Inflammatory macrophage (primary cell): ENCODE data around the gene TMEM191C.
"Not testable (repeated sequence)": the region's sequence is repeated elsewhere in the genome, so short reads cannot be mapped to it uniquely, and the experiment has no call there.

ENCODE experiments used
- DNase-seq, 2 donors: peaks; one replicate each; pipeline ENCODE4 v3.0.0-alpha.2; 2020 to 2022

Gene TMEM191C

DNA sequence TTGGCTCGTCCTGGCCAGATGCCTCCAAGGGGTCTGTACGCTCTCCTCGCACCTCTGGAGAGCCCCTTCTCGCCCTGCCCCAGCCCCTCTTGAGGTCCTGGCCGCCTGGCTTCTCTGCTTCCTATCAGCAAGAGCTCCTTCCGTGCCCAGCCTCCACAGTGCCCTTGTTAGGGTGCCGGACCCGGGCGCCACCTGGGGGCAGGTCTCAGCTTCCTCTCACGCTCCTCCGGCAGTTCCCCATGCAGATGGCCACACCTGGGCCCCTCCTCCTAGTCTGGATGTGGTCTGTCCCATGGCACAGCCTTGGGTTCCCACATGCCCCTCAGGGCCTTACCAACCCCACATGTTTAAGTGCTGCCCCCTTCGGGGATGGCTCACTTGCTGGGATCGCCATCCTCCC lies 6.5 kb downstream of the TMEM191C start:
- DNase-seq: not testable (repeated sequence)

DNA sequence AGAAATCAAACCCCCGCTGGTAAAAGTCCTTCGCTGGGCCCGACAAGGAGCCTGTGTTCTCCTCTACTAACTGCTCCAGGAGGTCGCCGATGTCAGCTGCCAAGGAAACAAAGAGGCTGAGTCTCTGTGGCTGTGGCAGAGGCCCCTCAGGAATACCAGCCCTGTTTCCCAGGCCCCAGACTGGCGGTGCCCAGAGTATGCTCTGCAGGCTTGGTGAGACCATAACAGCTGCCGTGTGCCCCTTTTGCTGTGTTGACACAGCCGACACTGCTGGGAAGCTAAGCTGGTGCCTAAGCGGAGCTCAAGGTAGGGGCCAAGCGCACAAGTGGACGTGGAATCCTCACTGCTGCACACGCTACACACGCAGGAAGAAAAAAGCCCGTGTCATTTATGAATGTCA lies 16.9 kb downstream of the TMEM191C start:
- DNase-seq: not testable (repeated sequence)

DNA sequence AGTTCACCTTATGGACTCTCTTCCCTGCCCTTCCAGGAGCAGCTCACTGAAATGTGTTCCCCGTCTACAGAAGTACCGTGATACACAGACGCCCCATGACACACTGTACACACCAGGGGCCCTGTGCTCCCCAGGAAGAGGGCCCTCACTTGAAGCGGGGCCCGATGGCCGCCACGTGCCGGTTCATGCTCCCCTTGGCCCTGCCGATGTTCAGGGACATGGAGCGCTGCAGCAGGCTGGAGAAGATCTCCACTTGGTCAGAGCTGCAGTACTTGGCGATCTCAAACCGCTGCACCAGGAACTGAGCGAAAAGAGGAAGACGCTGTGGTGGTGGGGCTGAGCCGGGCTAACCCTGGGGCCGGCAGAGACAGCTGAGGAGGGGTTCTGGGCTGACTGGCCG lies 20.5 kb downstream of the TMEM191C start:
- DNase-seq: not testable (repeated sequence)

DNA sequence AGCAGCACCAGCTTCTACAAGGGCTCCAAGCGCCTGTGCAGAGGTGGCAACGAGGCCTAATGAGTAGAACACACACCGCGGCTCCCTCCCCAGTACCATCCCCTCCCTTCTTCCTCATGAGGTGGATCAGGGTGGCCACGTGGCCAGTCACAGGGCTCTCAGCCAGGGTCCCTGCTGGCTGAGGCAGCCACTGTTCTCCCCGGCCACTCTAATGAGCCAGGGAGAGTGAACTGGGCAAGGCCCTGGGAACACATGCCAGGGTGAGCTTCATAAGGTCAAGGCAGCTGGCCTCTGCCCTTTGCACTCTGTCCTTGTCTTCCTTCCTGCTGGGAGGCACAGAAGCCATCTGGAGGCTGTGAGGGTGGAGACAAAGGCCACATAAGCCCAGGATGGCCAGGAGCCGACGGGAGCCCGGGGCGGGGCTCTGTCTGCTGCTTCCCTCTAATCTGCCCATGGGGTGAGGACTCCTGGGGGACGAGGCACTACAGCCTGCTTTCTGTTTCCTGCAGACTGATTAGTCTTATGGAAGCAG lies 22.0 kb downstream of the TMEM191C start:
- DNase-seq: peak in 1 of 2 donors; percentile 2

DNA sequence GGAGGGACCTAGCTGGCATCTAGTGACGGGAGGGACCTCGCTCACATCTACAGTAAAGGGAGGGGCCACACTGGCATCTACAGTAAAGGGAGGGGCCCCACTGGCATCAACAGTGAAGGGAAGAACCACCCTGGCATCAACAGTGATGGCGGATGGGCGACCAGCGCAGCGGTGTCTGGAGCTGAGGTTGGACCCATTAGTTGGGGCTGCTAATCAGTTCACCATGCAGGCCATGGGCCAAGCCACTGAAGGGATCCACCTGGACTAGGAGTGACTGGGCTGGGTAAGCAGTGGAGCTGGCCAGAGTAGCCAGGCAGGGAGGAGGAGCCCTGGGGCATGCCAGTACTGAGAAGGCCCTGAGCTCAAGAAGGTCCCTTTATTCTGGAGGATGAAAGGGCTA lies 23.4 kb downstream of the TMEM191C start:
- not testable (repeated sequence) for DNase-seq

DNA sequence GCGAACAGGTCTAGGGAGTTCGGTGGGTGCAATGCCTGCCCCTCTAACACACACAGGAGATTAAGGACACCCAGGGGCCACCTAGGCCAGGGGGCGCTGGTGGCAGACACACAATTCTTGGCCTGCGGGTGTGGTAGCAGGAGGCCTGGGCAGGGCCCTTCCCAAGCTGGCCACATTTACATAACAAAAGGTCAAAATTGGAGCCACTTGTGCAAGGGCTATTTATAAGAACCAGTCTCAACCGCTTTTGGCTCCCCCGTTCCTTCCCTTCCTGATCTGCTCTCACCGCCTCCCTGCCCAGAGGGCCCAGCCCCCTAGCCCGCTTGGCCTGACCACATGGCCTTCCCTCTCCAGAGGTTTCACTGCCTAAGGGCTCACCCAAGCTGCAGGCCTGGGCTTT lies 25.1 kb downstream of the TMEM191C start:
- DNase-seq: not testable (repeated sequence)

DNA sequence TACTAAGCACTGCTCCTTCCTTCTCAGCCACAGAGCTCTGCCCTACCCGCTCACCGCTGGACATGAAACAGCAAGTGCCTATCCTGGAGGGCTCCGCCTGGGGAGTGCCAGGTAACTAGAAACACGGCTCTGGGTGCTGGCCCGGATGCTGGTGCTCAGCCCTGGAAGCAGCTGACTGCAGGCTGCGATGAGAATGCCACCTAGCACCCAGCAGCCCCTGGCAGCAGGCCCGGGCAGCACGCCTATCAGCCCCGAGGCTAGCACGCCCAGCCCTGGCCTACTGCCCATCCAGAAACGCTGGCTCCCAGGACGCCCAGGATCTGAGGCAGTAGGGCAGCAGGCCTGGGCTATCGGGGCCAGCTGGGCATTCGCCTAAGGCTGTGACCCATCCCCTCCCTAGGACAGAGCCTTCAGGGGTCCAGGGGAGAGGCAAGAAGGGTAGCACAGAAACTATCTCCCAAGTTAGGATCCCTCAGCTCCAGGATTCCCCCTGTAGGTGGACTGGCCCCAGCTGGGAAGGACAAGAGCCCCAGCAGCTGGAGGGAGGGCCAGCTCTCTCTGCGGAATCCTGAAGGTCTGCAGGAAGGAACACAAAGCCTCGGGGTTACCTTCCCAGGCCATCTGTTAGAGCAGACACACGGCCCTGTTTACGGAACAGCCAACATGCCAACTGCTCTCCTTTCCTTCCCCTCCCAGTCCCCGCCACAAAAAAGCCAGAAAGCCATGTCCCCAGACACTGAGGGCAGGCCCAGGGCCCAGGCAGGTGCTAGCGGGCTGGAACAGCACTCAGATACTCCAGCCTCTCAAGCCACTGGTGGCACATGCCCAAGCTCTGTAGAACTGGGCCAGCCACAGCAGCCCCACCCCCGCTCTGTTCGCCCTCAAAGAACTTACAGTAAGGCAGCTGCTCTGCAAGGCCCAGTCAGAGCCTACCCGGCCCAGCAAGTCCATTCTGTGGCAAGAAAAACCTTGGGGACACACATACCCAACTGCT lies 26.9 kb downstream of the TMEM191C start:
- DNase-seq: not testable (repeated sequence)

DNA sequence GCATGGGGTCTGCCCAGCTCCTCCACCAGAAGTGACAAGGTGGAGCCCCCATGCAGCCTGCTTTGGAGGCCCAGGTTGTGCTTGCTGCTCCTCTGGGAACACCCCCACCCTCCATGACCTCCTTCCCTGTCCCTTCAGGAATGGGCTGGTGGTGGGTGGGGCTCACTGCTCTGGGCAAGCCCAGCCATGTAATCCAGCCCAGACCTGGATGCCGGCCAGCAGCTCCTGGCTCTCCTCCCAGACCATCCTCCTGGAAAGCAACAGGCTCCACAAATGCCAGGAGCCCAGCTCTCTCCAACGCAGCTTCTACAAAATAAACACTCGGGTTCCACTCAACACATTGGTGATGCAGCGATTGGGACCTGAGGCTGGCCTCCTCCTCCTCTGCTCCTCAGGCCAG lies 30.8 kb downstream of the TMEM191C start:
- DNase-seq: not testable (repeated sequence)

DNA sequence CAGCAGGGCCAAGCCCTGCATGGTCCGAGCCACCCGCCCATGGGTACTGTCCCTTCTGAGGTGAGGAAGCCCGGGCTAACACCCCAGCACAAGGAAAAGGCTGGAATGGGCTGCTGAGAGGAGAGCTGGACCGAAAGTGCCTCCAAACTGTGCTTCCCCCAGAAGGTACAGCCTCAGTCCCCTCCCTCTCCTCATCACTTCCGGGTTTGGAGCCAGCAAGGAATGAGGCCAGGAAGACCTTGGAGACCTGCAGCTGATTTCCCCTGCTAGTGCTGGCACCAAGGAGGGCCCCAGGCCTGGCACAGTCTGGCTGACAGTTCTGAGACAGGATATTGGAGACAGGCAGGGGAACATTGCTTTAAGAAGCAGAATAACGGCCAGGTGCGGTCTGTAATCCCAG lies 31.3 kb downstream of the TMEM191C start:
- DNase-seq: not testable (repeated sequence)

DNA sequence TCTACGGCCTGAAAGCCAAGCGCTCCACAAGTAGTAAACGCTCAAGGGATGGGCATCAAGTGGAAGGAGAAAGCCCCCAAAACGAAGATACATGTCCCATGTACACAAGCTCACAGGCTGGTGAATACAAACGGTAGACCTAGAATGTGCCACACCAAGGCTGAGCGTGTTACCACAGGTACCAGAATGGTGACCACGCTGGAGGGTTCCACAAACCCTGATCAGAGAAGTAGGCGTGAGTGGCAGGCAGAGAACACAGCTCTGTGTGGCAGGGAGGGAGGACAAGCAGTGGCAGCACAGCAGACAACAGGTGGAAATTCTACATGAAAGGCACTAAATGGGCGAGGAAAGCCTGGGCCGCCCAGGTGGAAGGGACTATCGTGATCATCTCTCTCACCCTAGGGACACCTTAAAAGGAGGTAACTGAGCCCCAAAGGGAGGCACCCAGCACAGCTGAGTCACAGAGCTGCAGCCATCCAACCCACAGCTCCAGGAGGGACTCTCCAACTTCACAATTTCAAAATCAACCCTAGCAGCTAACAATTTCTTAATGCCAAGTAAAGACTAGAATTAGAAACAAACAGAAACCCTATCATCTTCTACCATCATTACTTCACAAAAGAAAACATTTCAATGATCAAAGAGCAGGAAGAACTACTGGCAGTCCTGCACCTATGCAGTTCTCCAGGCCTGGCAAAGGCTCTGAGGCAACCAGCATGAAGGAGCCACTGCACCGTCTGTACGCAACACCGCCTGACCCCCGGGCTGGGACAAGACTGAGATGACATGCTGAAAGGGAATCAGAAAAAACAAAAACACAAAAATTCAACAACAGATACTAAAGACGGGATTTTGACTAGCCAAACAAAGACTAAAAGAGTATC lies 32.7 kb downstream of the TMEM191C start:
- DNase-seq: not testable (repeated sequence)

DNA sequence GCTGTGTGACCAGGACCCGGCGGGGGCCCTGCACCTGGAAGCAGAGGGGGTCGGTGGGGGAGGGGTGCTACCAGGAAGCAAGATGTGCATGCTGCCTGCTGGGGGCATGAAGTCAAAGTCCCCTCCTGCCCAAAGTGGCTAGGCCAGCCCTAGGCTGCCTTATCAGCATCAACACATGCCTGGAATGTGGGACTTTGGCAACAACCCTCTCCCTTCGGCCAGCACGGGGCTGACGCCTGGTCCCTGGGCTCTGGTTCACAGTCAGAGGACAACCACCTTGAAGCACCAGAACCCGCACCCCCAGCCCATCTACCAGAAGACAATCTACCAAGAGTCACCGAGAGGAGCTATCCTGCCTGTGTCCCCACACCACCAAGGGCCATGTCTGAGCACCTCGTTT lies 43.2 kb downstream of the TMEM191C start:
- DNase-seq: not testable (repeated sequence)

DNA sequence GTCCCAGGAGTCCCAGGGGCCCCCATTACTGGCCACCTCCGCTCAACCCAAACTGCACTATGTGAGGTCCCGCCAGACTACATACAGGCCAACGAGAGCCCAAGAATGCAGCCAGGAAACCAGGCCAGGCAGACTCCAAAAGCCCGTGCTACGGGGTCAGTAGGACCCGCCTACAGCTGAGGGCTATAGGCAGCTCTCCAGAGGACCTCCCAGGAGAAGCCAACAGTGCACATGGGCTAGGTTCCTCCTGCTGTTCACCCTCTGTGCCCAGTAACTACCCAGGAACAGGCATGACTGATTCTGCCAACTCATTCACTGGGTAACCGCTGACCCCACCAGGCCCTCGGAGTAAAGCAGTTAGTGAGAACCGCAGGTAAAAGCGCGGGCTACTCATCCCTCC lies 44.8 kb downstream of the TMEM191C start:
- not testable (repeated sequence) for DNase-seq

DNA sequence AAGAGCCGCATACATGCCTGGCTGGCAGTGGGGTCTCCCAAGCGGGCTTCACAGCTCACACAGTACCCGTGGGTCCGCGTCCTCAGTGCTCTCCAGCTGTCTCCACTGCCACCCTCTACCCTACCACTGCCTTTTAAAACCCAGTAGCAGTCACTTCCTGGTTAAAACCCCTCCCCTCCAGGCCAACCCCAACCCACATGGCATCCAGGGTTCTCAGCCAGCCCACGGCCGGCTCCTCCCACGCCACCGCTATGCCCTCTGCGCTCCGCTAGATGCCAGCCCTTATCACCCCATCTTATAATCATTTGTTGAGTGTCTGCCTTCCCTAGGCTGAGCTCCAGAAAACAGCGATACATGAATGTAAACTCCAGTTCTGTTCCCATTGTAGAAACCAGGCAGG lies 46.9 kb downstream of the TMEM191C start:
- not testable (repeated sequence) for DNase-seq

DNA sequence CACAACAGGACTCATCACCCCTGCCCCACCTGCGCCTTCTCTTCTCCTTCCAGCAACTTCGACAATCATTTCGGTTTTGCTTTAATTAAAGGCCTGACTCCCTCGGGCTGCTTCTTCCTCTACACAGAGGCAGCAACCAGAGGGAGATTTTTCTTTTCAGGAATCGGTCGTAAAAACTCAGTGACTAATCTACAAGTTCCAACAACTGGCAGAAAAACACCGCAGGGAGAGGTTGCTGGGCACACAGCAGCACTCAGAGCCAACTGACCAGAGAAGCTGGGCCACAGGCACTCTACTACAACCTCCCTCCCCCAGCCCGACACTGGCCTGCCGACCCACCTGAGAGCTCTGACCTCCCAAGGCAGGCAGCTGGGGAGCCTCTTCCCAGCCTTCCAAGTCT lies 48.0 kb downstream of the TMEM191C start:
- DNase-seq: not testable (repeated sequence)

DNA sequence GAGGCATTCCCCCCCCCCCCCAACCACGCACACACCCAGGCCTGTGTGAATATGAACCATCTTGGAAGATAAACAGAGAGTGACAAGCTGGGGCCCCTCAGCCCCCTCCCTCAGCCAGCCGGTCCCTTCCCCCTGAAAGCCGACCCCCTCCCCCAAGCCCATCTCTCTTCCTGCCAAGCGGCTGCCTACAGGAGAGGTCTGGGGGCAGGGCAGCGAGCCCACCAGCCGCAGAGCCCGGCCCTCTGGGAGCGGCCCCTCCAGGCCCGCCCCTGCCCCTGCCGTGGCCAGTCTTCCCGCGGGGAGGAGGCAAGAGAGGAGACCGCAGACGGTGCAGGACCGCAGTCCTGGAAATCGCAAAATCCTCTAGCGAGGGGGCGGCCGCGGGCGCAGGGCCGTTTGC lies 49.3 kb downstream of the TMEM191C start:
- not testable (repeated sequence) for DNase-seq

DNA sequence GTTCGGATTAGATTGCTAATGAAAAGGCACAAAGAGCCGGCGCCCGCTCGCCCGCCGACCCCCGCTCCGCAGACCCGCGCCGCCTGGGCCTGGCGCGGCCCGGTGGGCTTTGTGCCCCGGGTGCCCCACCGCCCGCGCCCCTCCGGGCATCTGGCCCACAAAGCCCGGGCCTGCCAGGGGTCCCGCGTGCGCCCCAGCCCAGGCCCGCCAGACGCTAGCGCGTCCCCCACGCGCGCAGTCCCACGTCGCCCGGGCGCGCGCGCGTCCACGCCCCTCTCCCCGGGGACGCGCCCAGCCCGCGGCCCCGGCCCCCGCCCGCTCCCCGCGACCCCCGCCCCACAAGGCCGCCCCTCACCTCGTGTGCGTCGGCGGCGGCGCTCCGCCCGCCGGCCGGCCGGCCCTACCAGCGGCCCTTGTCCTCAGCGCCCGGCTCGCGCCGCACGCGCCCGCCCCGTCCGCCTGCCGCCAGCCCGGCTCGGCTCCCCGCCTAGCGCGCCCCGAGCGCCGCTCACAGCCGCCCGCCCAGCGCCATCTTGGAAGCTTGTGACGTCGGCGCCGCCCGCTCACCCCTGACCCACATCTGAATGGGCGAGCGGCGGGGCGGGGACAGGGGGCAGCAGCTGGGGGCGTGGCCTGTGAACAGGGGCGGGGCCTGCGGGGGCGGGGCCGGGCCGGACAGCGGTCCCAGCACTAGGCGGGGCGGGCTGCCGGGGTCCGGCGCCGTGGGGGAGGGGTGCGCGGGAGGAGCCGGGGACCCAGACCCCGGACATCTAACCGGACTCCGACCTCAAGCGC lies 50.0 kb downstream of the TMEM191C start:
- not testable (repeated sequence) for DNase-seq
